Ectodermal cell (in vitro differentiated cells): Measurements from ENCODE around the gene NOTCH1.

ENCODE experiments used
- H3K27ac ChIP-seq: 2 replicates; pipeline ENCODE4 v1.7.0; 2013; ENCODE audit warnings: mild to moderate bottlenecking, low read depth, low read length; ENCODE audit not compliant: insufficient read depth, poor library complexity, severe bottlenecking
- H3K27me3 ChIP-seq: 2 replicates; pipeline ENCODE4 v1.7.0; 2013; ENCODE audit warnings: mild to moderate bottlenecking, low read length; ENCODE audit not compliant: insufficient read depth, control insufficient read depth, poor library complexity, severe bottlenecking
- H3K36me3 ChIP-seq: one replicate; pipeline ENCODE4 v1.7.0; 2013; ENCODE audit warnings: low read length; ENCODE audit not compliant: control insufficient read depth, insufficient read depth
- H3K4me1 ChIP-seq: one replicate; pipeline ENCODE4 v1.7.0; 2013; ENCODE audit warnings: low read length; ENCODE audit not compliant: control insufficient read depth, insufficient read depth
- H3K4me3 ChIP-seq: 2 replicates; pipeline ENCODE4 v1.7.0; 2013; ENCODE audit warnings: low read depth, low read length, control low read depth; ENCODE audit not compliant: insufficient read depth
- H3K9me3 ChIP-seq: 2 replicates; pipeline ENCODE4 v1.7.0; 2013; ENCODE audit warnings: mild to moderate bottlenecking, low read length, moderate library complexity; ENCODE audit not compliant: control insufficient read depth
- WGBS, 2 experiments: methylation state at CpG; one replicate each; pipeline ENCODE4 v1.1.7; 2013; ENCODE audit warnings: missing lambda C conversion rate in 2 of 2; 5-methylcytosine and 5-hydroxymethylcytosine counted together

The NOTCH1 gene

GRCh38 chr9:136473354-136473721 is 72.5 kb downstream of the NOTCH1 start:
- Histone ChIP-seq H3K4me1 (no peaks in the 10 kb centered on the region), H3K36me3 (peaks cover 56% of the 10 kb centered on the region), H3K9me3 (no peaks in the 10 kb centered on the region), H3K27ac (no peak overlapping the region), H3K4me3 (no peak overlapping the region), H3K27me3 (no peaks in the 10 kb centered on the region)
- 95 to 96% methylated on average over 14 of the region's 14 CpGs for WGBS, 2 experiments

DNA sequence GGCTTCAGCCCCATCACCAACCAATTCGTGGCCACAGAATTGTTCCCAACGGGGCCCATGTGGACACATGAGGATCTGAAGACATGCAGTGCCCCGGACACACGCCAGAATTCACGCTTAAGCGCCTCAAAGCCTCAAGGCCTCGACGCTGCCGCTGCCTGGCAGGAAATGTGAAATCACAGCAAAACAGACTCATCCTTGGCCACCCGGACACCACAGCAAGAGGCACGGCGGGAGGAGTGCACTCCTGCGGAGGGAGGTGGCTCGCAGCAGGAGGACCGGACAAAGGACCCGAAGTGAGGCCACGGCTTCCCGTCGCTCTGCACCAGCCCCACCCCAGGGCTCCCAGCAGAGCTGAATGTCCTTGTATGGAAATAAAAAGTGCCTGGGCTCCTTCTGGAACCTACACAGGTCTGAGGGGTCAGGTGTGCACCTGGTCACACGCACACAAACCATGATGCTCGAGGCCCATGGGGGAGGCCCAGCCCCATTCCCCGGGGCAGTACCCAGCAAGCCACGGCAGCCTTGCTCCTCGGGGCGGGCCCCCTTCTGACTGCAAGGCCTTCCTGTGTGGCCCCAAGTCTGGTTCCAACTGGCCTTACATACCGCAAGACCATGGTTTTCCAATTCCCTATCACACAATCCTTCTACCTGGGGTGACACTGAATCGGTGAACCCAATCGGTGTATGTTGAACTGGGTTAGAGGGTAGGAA is 73.1 kb downstream of the NOTCH1 start:
- H3K27ac ChIP-seq = no peak overlapping the region
- H3K36me3 ChIP-seq = peaks cover 62% of the 10 kb centered on the region
- H3K27me3 ChIP-seq = no peaks in the 10 kb centered on the region
- H3K4me3 ChIP-seq = no peak overlapping the region
- H3K9me3 ChIP-seq = no peaks in the 10 kb centered on the region
- no peaks in the 10 kb centered on the region for H3K4me1 ChIP-seq
- 95 to 96% methylated on average over 28 of the region's 28 CpGs for WGBS, 2 experiments

- H3K4me1 ChIP-seq = no peaks in the 10 kb centered on the region
- H3K27me3 ChIP-seq = no peaks in the 10 kb centered on the region
- no peaks in the 10 kb centered on the region for H3K9me3 ChIP-seq
- WGBS, 2 experiments = 95 to 96% methylated on average over 19 of the region's 19 CpGs
- H3K27ac ChIP-seq = no peak overlapping the region
- H3K36me3 ChIP-seq = peaks cover 62% of the 10 kb centered on the region
- no peak overlapping the region for H3K4me3 ChIP-seq
Measured at GRCh38 chr9:136471802-136472487, 73.9 kb downstream of the NOTCH1 start.

DNA sequence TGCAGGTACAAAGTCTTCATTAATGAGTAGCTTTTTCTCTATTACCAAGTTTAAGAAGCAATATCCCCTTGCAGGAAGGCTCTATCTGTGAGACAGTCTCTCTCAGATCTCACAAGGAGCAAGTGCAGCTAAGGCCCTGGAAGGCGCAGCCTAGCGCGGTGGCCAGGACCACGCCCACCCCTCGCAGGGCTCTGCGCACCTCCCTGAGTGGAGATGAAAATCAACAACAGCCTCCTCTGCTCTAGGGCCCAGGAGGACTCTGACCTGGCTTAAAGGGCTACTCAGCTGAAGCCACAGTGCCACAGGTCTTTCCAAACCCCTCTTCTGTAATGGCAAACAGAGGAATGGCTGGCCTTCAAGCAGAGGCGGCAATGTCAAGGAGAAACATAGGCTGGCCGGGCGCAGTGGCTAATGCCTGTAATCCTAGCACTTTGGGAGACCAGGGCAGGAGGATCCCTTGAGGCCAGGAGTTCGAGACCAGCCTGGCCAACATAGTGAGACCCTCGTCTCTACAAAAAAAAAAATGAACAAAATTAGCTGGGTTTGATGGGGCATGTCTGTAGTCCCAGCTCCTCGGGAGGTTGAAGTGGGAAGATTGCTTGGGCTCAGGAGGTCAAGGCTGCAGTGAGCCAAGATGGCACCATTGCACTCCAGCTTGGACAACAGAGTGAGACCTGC is 74.9 kb downstream of the NOTCH1 start:
- Histone ChIP-seq H3K27ac (no peak overlapping the region), H3K36me3 (peaks cover 62% of the 10 kb centered on the region), H3K4me3 (no peak overlapping the region), H3K27me3 (no peaks in the 10 kb centered on the region), H3K4me1 (no peaks in the 10 kb centered on the region), H3K9me3 (no peaks in the 10 kb centered on the region)
- 93 to 97% methylated on average over 12 of the region's 12 CpGs for WGBS, 2 experiments

GRCh38 chr9:136470356-136470755 is 75.5 kb downstream of the NOTCH1 start:
- Histone ChIP-seq H3K27ac (no peak overlapping the region), H3K4me1 (no peaks in the 10 kb centered on the region), H3K36me3 (peaks cover 62% of the 10 kb centered on the region), H3K27me3 (no peaks in the 10 kb centered on the region), H3K9me3 (no peaks in the 10 kb centered on the region), H3K4me3 (no peak overlapping the region)
- WGBS, 2 experiments = 96% methylated on average over 11 of the region's 11 CpGs

- no peak overlapping the region for H3K4me3 ChIP-seq
- H3K36me3 ChIP-seq = peaks cover 62% of the 10 kb centered on the region
Measured at GRCh38 chr9:136467766-136468165, 78.1 kb downstream of the NOTCH1 start.

GRCh38 chr9:136466155-136466541 is 79.7 kb downstream of the NOTCH1 start:
- 97% methylated on average over 30 of the region's 30 CpGs for WGBS, 2 experiments
- H3K4me3 ChIP-seq = no peak overlapping the region
- no peak overlapping the region for H3K27ac ChIP-seq
- H3K36me3 ChIP-seq = peaks cover 54% of the 10 kb centered on the region
- H3K9me3 ChIP-seq = no peaks in the 10 kb centered on the region
- H3K27me3 ChIP-seq = no peaks in the 10 kb centered on the region
- H3K4me1 ChIP-seq = no peaks in the 10 kb centered on the region

More at GRCh38 chr9:136467766-136468165, 78.1 kb downstream of the NOTCH1 start:
- H3K27me3 ChIP-seq = no peaks in the 10 kb centered on the region
- no peak overlapping the region for H3K27ac ChIP-seq
- WGBS, 2 experiments = 93 to 96% methylated on average over 15 of the region's 15 CpGs
- H3K9me3 ChIP-seq = no peaks in the 10 kb centered on the region
- no peaks in the 10 kb centered on the region for H3K4me1 ChIP-seq

GRCh38 chr9:136465500-136466154 is 80.2 kb downstream of the NOTCH1 start:
- Histone ChIP-seq H3K36me3 (peaks cover 57% of the 10 kb centered on the region), H3K9me3 (no peaks in the 10 kb centered on the region), H3K27ac (no peak overlapping the region), H3K4me3 (no peak overlapping the region), H3K4me1 (no peaks in the 10 kb centered on the region), H3K27me3 (no peaks in the 10 kb centered on the region)
- WGBS, 2 experiments = 96 to 97% methylated on average over 27 of the region's 27 CpGs

DNA sequence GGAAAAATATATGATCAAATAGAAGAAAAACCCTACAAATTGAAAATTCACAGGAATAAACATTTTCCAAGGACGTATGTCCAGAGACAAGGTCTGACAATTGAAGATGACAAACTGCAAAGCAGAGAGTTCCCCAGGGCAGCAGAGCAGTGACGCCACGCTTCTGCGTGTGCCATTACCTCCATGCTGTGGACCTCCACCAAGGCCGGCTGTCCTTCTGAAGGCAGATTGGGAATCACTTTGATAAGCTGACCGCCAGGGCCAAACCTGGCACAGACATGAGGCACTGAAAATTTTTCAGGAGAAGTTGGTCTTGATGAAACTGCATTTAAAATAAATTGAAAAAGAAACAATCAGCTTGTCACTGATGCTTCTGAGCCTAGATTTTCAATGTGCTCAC is 81.6 kb downstream of the NOTCH1 start:
- Histone ChIP-seq H3K9me3 (no peaks in the 10 kb centered on the region), H3K27me3 (no peaks in the 10 kb centered on the region), H3K27ac (no peak overlapping the region), H3K4me3 (no peak overlapping the region), H3K4me1 (no peaks in the 10 kb centered on the region), H3K36me3 (peaks cover 68% of the 10 kb centered on the region)
- 95 to 96% methylated on average over 6 of the region's 6 CpGs for WGBS, 2 experiments

GRCh38 chr9:136463578-136463977 is 82.3 kb downstream of the NOTCH1 start:
- Histone ChIP-seq H3K27me3 (no peaks in the 10 kb centered on the region), H3K36me3 (peaks cover 75% of the 10 kb centered on the region)
- WGBS, 2 experiments = 96 to 97% methylated on average over 14 of the region's 14 CpGs

More at GRCh38 chr9:136463578-136463977, 82.3 kb downstream of the NOTCH1 start:
- Histone ChIP-seq H3K9me3 (no peaks in the 10 kb centered on the region), H3K4me3 (no peak overlapping the region), H3K27ac (no peak overlapping the region), H3K4me1 (no peaks in the 10 kb centered on the region)
